HG02610 (cell line): Measurements from ENCODE around the gene EDN2.

Experiments used
- ATAC-seq: cut with Tn5 transposase; IDR thresholded peaks from one replicate; pipeline ENCODE4 v1.9.1; 2021; ENCODE audit warnings: mild to moderate bottlenecking, moderate library complexity; ENCODE audit not compliant: unreplicated experiment

EDN2 gene

DNA sequence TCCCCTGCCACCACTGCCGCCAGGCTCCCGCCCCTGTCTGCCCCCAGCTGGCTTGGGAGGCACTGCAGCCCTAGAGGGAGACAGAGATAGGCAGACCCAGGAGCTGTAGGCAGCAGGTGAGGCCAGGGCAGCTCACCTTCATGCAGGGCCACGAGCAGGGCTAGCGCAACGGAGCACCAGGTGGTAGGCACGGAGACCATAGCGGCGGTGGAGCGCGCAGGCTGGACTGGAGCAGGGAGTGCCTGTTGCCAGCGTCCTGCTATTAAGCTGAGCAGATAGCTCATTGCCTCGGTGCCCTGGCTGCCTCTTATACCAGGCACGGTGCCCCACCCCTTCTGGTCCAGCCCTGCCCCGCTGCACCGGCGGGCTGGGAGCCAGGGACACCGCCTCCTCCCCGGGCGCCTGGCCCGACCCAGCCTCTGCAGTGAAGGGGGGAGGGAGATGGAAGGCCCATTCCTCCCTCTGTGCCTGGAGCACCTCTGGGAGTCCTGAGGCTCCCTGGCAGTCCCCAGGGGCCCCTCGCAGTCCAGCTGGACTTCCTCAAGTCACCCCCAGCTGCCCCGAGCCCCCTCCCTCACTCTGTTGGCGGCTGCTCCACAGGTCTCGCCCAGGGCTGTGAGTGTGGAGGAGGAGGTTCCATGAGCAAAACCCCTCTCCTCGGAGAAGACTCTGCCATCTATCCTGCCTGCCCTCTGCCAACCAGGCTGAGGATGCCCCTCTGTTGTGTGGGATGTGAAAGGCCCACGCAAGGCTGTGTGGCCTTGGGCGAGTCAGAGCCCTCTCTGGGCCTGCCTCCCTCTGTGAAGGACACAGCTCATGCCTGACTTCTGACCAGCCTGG lies at the start of gene EDN2:
Gene EDN2 (minus strand): TSS at position 282 of the 840 bp plus-strand sequence. CDS start 82 bp downstream, at position 200.
- no peak for ATAC-seq

DNA sequence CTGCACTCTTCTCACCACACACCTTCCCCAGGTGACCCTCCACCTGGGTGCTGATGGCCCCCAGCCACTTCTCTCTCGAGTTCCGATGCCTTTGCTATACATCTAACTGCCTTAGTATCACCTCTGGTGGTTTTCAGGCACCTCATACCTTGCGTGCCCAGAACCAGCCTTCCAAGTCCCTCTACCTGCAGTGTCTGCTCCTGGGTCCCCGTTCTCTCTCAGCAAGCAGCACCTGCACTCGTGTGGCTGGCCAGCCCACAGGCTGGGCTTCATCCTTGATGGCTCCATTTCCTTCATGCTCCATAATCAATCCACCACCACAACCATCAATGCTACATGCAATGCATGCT lies 49.2 kb upstream of the EDN2 start:
- ATAC-seq: no peak

DNA sequence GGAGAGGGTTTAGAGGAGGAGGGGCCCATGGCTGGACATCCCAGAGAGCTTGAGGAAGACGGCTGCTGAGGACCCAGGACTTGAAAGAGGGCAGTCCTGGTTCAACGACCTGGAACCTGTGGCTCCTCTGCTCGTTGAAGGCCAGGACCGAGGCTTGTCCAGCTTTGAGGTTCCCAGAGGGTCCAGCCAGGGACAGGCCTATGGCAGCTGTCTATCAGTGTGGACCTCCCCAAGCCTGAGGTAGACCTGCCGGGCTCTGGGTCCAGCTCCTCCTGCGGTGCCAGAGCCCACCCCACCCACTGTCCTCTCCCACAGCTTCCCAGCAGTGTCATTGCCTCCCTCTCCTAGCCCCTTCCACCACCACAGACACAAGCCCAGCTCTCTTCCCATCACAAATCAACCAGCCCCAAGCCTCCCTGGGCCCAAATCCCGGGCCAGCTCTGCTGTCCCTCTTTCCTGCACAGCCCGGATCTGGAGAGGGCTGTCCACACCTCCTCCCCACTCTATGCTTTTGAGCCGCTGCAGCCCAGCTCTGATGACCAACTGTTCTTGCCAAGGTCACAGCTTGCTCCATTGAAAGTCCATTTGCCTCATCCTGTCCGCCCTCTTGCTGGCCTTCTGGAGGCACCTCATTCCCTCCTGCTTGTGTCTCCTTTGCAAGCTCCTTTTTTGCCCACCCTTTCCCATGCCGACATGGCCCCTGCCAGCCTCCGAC lies 48.7 kb upstream of the EDN2 start:
- no peak for ATAC-seq

DNA sequence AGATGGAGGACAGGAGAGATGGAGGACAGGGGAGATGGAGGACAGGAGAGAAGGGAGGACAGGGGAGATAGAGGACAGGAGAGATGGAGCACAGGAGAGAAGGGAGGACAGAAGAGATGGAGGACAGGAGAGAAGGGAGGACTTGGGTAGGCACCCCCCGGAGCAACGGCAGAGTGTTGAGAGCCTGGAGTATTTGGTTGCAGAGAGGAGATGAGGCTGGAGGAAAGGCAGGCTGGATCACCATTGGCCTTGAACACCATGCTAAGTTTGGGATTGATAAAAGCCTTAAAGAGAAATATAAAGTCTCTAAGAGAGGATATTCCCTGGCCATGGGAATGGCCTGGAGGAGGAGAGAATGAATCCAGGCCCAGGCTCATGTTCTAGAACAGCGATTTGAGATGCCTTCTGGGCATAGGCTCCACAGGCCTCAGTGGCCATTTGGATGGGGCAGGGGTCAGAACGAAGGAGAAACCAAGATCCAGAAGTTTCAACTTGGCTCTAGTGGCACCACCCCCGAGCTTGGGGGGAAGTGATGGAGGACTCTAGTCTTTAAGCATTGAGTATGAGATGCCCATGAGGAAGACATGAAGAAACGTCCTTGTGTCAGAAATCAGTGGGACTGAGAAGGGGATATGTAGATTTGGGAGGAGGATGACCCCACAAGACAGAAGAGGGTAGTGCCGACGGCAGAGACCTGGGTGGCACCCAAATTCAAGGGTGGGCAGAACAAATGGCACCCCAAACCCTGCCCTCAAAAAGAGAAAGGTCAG lies 47.9 kb upstream of the EDN2 start:
- no peak for ATAC-seq

DNA sequence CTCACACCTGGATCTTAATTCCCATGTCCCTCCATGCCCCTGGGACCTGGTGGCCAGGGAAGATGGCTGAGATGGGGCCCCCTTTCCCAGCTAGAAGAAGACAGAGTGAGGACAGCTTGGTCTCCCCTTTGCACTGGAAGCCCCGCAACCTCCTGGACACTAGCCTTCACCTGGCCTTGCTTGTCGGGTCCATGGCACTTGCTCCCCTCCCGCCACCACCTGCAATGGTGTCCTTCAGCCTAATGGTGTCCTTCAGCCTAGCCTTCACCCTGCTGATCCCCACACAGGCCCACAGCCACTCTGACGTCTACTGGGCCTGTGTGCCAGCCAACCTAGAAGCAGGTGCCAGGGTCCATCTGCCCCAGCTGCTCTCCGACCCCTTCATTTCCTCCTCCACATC lies 45.9 kb upstream of the EDN2 start:
- ATAC-seq: no peak

DNA sequence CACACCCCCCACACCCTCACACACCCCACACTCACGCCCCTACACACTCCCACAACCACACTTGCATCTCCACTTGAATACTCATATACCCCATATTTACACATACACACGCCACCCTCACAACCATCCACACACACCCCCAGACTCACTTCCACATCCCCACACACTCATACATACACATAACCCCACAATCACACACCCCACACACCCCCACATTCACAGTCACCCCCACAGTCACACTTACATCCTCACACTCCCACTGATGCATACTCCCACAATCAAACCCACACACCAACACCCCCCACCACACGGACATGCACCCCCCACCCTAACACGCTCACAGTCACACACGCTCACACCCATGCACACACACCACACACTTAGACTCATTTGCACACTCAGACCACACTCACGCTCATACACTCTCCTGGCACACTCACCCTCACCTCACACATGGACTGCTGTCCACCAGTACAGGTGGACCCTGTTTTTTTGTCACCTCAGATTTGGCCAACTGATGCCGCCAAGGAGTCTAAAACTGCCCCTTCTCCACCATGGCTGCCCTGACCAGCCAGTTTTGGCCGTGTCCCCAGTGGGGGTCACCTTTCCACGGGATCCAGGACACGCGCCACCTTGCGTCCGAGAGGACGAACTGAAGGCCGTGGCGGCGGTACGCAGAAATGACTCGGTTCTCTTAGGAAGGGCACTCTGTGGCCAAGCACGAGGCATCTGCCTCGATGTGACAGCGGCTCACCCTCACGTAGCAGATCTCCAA lies 45.3 kb upstream of the EDN2 start:
- ATAC-seq: no peak

- ATAC-seq: no peak
Observed at GRCh38 chr1:41528726-41529605, 44.5 kb upstream of the EDN2 start.

DNA sequence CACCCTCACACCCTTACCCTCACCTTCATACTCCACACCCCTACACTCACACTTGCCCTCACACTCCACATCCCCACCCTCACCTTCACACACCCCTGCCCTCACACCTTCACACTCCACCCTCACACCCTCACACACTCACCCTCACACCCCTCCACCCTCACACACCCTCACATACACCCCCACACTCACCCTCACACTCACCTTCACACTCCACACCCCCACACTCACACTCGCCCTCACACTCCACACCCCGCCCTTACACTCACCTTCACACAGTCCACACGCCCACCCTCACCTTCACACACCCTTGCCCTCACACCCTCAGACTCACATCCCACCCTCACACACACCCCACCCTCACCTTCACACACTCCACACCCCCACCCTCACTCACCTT lies 43.6 kb upstream of the EDN2 start:
- ATAC-seq: no peak

DNA sequence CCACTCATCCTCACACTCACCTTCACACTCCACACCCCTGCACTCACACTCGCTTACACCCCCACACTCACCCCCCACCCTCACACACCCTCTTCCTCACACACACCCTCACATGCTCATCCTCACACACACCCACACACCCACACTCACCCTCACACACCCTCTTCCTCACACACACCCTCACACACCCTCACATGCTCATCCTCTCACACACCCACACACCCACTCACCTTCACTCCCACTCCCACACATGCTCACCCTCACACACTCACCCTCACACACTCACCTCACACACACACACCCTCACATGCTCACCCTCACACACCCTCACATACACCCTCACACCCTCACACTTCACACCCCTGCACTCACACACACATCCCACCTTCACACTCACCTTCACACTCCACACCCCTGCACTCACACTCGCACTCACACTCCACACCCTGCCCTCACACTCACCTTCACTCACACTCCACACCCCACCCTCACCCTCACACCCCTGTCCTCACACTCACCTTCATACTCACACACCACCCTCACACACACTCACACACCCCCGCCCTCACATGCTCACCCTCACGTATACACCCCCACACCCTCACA lies 42.6 kb upstream of the EDN2 start:
- no peak for ATAC-seq

DNA sequence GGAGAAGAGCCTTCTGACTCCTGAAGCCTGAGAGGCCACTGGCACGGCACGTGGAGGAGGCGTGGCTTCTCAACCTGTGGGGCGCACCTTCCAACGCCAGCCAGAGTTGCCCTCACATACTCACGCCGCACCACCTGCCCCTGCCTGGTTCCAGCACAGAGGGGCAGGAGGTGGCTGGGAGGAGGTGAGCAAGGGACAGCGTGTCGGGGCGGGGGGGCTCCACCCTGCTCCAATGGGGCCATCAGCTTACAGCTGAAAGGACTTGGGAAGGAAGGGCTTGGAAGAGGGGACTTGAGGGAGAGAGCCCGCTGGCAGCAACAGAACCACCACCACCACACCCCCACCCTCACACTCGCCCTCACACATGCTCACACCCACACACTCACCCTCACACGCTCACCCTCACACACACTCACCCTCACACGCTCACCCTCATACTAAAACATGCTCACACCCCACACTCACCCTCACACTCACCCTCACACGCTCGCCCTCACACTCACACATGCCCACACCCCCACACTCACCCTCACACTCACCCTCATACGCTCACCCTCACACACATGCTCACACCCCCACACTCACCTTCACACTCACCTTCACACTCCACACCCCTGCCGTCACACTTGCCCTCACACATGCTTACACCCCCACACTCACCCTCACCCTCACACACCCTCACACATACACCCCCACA lies 41.6 kb upstream of the EDN2 start:
- ATAC-seq: no peak

- no peak for ATAC-seq
Observed at GRCh38 chr1:41524676-41525675, 40.5 kb upstream of the EDN2 start.

DNA sequence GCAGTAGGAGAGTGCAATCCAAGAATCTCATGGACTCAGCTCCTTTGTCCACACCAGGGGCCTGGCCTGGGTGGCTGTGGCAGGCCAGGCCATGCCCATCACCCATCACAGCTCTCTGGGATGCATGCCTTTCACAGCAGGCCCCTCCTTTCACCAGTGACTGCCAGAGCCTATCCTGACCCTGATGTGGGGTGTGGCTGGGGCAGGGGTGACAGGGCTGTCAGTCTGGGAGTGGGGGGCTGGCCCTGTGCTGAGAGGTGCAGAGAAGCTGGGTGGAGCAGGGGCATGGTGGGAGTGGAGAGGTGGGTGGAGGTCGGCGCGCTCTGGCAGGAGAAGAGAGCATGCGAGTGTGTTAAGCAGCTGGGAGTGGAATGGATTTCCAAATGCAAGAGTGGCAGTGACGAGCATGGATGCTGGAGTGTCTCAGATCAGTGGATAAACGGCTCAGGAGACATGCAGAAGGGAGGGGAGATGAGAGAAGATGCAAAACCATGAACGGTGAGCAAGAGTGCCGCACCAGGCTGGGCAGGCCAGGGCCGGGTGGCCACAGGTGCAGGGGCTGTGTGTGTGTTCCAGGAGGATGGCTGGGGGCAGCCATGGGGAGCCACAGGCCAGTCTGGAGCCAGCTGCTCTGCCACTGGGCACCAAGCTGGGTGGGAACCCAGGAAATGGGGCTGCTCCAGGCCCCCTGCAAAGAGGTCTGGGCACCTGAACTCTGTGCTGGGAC lies 39.6 kb upstream of the EDN2 start:
- ATAC-seq: no peak

GRCh38 chr1:41523071-41523470 lies 38.6 kb upstream of the EDN2 start:
- ATAC-seq: no peak

DNA sequence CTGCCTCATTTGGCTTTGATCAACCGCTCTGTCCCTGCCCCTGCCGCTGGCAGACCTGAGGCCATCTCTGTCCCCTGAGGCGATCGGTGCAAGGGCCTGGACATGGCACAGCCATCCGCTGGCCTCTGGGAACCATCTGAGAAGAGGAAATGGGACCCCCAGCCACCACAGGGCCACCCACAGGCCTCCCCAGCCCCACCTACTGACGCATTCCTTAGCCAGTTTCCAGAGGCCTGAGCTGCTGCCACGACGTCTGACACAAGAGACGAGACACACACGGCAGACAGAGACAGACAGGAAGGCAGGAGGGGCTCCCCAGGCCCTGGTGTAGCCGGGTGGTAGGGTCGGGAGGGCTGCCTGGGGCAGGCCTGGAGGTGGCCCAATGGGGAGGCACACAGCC lies 37.3 kb upstream of the EDN2 start:
- no peak for ATAC-seq

DNA sequence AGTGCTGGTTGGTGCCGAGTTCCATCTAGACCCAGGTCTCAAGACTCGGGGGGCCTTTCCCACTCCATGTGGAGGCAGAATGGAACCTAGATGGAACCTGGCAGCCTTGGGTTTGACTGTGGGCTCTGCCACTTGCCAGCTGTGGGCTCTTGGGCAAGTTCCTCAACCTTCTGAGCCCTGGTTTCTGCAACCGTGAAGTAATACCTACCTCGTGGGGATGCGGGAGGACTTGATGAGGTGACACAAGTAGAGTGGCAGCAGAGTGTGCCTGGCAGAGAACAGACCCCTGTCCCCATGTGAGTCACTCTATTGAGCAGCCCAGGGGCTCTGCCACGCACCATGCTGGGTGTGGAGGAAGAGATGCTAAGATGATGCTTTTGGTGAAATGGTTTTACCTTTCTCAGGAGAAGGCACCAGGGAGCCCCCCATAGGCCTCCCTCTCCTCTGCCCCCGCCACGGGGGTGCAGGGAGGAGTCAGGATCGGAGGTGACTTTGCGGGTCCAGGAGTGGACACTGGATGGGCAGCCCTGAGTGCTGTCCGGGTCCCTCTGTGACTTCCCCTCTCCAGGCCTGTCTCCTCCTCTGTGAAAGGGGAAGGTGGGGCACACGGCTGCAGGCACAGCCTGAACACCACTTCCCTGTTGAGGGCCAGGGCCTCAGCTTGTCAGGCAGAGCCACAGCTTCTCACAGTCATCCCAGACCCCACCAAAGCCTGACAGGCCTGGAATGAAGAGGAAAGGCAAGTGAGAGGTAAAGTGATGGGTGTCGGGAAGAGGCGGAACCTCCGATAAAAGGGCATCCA lies 36.7 kb upstream of the EDN2 start:
- no peak for ATAC-seq

DNA sequence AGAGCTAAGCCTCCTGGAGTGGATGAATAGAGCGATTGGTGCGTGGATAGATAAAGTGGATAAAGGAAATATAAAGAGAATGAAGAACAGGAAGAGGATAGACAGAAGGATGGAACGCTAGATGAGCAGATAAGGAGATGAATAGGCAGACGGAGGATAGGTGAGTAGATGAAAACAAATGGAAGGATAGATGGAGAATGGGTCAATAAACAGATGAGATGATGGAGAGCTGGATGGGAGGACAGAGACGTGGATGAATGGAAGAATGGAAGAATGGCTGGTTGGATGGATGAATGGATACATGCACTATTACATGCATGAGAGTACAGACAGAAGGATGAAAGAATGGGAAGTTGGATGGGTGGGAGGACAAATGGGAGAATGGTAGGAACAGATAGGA lies 35.2 kb upstream of the EDN2 start:
- no peak for ATAC-seq
